Measurements from ENCODE around the gene KIDINS220.

Gene KIDINS220

DNA sequence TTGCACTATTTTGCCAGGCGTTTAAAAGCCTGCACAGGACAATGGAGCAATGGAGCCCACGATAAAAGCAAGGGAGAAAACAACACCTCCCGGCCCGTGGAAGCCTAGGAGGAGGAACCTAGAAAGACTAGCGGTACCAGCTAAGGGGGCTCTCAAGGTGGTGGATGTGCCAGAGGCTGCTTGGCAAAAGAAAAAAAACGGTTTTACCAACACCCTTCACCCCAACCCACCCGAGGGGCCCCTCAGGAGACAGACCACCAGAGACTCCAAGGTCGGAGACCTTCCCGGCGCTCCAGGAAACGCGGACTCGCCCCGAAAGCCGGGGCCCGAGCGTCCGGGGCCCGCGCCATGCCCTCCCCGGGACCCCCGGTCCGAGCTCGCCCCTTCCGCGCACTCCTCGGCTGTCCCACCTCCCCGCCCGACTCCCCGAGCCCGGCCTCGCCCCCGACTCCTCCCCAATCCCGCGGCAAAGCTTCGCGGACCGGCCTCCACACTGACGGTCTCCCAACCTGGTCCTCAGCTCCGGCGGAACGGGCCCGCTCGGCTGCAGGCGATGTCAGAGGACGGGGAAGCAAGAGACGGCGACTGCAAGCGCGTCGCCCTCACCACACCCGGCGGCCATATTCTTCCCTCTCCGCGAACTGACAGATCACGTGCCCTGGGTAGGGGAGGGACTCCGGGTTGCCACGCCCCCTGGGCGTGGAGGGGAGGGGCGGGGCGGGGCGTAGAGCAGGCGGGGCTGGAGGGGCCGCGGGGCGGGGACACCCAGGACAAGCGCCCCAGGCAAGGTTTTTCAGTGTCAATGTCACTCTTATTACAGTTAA, at the start of gene KIDINS220:
Gene KIDINS220, minus strand, starts transcription at position 643 of the 824 bp plus-strand sequence. CDS start 10,520 bp downstream, outside the sequence.
- peak; percentile 87 to 90 for DNase-seq

DNA sequence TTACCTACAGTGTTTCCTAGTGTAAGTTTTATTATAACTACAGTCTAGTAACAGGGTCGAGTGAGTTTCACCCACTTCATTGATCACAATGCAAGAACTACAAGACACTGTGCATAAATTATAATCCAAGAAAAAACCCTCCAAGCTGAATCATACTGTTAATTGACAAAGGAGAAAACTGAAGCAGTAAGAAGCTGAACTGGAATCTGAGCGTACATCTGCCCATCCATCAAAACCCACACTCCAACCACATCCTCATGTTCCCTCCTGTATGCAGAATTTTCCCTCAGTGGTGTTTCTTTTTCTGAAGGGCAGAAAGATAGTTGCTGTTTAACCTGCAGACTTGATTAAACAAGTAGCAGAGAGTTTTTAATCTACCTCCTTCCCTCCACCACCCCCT, 49.5 kb upstream of the KIDINS220 start:
- DNase-seq: no peak

DNA sequence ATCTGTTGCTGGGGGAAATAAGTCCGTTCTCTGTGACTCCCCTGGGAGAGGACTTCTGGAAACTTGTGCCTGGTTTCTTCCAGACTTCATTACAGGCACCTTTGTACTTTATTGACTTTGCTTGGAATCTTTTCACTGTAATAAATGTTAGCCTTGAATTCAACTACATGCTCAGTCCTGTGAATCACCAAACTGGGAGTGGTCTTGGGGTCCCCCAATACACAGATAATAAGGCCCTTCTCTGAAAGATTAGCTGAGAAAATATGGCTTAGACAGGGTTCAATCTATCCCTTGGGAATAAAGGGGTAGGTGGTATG, 48.7 kb upstream of the KIDINS220 start:
- DNase-seq: no peak

DNA sequence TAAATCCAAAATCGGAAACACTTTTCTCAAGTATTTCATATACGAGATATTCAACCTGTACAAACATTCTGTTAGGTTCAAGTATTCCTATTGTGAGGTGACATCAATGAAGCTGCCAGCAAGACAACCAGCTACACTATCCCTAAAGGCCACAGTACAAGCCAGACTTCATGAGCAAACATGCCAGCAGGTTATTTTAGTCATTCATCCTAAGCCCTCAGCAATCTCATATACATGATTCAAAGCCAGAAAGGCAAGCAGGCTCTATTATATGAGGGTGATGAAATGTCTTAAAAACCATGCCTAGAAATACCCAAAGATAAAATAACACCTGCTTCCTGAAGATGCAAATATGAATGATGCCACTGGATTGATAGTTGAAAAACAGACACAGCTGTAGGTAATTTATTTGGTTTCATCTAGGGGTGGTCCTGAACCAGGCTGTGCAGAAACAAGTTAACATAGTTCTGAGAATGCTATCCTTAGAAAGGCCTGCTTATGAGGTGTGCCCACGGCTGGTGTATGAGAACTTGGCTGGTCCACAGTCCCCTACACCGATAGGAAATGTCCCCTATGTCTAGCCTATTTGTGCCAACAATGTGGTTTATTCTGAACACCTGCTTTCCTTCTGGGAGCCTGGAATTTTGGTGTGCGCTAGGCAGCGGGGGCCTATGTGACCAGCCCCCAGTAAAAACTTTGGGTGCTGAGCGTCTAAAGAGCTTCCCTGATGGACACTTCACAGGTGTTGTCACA, 48.2 kb upstream of the KIDINS220 start:
- DNase-seq: no peak

DNA sequence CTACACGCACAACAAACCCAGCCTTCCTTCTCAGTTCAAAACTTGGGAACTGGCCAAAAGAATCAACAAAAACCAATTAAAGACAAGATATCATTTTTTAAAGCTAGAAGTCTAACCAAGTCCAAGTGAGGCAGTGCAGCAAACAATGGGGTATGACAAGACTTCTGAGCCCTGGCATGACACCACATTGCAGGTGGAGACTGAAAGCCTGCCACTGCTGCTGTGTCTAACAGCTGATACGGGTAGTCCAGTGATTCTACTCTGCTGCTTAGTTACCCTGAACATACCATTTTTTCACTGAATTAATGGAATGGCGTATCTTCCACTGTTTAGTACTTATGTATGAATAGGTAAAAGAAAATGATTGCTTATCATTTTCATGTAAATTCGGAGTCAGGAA, 47.4 kb upstream of the KIDINS220 start:
- DNase-seq: no peak

DNA sequence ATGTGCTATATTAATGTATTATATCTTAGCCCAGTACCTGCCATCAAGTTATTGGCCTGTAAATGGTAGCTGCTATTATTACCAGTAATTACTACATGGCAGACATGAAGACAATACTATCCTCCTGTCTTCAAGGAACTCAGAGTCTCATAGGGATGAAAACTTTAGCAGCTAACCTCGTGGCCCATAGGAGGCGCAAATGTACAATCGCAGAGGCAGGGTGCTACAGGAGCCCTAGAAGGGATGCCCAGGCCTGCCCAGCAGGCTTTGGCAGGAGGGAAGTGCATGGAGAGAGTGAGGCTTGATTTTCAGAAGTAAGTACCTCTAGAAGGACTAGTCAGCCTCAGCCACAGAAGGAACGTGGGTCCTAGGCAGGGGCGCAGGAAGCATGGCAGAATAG, 44.7 kb upstream of the KIDINS220 start:
- no peak for DNase-seq

DNA sequence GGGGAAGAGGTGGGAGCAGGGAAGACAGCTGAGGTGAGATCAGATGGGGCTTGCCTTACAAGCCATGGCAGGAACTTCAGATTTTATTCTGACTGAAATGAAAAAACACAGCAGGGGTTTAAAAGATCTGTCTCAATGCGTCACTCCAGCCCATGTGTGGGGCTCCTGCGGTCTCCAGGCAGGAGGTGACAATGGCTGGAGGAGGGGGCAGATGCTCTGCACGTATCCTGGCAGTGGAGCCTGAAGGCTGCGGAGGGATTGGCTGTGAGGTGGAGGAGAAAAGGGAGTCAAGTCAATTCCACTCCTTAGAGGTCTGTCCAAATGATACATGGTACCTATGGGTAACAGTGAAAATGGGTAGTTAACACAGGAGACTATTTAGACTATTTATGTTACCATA, 40.5 kb upstream of the KIDINS220 start:
- DNase-seq: no peak

DNA sequence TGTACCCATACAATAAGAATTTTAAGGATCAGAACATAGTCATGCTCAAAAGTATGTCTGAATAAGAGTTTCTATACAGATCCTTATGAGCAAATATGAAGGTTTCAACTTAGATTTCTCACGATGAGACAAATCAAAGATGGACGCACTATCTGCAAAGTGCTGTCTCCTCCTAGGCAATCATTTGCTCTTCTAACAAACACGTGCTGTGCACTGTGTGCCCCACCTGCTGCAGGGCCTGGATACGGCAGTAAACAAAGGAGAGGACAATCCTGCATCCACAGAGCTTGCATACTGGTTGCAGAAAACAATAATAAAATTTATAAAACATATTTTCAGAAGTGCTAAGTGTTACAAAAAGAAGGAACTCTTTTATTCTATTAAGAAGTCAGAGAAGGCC, 39.9 kb upstream of the KIDINS220 start:
- no peak for DNase-seq

DNA sequence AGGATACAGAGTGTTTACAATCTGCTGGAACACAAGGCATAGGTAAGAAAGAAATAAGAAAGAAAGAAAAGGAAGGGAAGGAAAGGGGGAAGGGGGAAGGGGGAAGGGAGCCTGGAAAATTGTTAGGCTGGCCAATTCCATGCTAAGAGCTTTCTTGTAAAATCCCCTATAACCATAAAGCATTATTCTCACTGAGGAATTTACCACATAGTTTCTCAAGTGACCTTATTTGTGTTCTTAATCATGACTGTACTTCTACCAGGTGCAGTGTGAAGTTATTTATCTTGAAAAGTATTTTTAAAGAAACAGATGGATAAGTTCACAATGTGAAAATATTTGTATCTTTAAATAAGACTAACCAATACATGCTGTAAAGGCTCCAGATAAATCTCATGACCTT, 39.2 kb upstream of the KIDINS220 start:
- no peak for DNase-seq

DNA sequence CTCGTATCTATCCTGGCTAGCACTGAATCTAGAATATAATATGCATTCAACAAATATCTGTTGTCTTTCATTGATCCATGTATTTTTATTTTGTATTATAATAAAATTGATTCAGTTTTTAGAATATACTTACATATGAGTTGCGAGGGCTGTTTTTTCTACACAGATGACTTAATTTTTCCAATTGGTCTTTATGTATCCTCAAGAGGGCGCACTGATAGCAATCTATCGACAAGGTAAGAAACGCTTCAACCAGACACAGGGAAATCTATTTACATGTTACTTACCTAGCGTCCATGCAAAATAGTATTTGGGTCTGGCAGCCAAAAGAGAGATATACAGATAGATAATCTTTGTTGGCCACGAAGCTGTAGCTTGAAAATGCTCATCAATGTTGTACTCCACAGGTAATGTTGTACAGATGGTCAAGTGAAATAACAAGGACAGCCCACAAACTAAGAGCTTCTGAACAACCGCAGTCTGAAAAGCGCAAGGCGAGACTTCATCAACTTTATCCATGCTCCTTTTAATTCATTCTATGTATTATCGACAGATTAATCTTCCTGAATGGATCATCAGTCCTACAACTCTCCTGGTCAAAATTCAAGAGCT, 35.5 kb upstream of the KIDINS220 start:
- DNase-seq: peak in 1 of 2 donors; percentile 18

DNA sequence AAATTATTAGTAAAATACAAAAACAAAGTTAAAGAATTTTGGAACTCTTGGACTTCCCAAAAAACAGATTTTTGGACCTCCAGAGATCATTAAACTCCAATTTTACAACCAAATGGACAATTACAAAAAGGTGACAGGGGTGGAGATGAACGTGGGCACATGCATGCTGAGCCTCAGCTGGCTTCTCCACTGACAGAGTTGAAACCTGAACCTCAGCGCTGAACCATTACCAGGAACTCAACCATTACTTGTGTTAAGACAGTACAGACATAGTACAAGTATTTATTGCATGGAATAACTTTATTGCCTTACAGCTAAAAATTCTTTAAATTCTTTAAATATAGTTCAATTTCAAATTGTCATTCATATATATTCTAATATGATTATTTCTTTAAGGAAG, 33.0 kb upstream of the KIDINS220 start:
- no peak for DNase-seq

DNA sequence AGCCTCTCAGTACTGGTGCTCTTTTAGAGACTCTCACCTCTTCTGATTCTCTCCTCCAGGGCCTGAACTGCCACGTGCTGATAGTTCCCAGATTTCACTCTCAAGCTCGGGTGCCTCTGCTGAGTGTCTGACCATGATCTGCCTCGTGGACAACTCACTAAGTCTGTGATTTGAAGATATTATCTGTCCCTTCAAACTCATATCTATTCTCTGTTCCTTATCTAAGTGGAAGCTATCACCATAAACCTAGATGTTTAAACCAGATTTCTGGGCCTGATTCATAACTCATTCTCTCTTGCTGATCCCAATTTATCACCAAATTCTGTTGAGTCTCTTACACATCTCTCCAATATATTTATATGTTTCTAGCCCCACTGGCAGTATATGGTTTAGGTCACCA, 29.9 kb upstream of the KIDINS220 start:
- DNase-seq: no peak

DNA sequence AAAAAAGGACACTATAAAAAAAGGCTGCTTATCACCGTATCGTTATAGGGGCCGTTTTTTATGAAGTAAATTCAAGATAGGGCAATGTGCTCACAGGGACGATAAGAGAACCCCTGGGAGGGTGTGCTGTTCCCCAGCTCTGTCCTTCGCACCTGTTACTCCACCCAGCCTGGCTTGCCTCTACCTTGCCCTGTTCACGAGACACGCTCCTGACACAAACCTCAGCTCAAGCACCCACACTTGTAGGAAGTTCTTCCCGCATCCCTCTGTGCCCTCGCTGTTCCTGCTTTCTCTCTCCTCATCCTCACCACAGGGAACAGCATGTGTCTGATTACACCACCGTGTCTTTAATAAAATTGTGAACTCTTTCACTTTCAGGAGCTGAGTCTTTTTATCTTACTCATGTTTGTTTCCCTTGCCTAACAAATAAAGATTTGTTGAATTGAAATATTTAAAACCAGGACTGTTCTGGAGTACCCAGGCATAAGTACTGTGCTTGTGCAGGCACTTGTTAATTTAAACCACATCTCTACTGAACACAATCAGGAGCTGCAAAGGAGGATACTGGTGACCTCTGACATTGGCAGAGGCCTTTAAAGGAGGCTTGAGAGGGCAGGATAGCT, 26.0 kb upstream of the KIDINS220 start:
- DNase-seq: no peak

DNA sequence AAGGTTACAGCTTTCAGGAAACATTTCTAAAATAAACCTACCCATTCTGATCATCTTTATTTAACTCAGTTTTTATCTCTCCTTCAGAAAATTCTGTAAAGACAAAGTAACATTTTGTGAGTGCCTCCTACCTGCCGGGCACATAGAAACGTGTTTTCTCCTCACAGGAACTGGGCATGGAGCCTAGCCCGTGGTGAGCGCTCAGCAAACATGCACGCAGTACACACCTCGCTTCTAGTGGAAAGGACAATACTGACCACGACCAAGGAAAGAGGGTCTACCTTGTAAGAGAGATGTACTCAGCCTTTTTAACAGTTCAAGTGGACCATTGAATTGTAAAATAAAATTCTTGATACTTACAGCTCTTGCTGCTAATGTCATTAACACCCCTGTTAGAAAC, 24.8 kb upstream of the KIDINS220 start:
- no peak for DNase-seq

DNA sequence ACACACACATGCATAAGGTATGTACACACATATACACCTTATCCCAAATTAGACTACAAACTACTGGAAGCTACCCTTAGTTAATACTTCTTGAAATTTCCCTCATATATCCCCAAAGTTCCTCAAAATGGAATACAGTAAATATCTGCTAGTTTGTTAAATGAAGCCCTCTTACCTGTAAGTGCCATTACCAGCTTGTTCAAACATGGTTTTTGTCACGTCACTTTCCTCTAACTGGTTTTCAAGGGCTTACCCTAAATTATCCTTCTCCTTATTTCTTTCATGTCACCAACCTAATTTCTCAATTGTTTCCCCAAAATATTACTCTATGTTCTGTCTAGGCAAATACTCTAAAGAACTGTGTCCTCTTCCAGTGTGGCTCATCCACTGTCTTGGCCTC, 24.4 kb upstream of the KIDINS220 start:
- no peak for DNase-seq

DNA sequence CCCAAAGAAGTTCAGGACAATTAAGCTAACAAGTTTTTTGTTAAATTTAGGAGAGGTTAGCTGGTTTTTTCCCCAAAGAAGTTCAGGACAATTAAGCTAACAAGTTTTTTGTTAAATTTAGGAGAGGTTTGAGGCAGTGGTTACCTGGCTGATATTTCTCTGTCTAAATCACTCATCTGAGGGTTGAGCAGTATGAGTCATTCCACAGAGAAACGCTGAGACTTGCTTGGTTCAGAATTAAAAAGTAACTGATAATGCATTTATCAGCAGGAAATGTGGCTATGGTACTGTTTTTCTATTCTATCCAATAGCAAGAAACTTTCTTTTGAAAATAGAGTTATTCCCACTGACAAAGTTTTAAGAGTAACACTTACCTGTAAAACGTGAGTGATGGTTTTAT, 22.8 kb upstream of the KIDINS220 start:
- DNase-seq: no peak

DNA sequence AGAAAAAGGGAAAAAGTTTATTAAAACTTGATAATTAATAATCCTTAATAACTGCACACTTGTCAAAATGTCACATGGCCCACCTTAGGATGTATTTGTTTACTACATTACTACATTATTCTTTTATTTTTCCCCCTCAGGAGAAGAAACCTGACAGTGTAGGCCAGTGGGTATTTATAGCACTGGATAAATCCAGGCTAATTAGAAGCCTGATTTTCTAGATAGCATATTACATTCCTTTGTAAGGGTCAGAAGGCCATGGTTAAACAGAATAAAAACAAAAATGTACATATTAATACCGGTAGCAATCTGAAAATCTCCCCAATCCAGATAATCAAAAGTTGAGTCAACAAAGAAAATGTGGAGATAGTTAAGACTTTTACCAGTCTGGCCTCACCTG, 21.5 kb upstream of the KIDINS220 start:
- no peak for DNase-seq

DNA sequence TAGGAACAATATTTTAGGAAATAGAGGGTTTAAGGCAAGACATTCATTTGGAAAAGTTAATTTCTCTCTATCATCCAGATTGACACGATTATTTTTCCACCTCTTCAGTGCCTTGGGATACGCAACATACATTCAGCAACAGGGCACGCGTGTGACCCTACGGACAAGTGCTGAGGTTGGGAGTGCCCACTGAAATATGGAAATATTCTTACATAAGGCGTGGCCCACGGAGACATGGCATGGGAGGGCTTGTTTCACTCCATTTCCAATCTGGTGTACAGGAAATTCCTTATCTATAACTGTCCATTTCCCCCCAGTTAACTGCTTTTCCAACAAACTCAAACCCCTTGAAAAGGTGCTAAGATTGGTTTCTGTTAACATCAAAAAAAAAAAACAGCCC, 20.9 kb upstream of the KIDINS220 start:
- no peak for DNase-seq

DNA sequence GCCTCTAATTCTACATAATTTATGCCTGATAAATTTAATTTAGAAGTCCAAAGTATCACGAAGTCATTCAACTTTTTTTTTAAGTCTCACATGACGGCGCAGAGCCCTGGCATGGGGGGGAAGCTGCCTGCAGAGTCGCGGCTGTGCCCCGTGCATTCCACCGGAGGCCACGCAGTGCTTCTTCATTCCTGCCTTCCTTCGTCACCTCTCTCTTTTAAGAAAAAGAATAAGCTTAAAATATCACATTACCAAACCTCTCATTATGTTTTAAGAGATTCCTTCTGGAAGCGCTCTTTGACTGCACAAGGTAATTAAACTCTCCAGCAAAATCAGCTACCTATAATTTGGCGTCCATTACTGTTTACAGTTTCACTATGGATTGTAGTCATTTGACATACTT, 20.3 kb upstream of the KIDINS220 start:
- DNase-seq: no peak

DNA sequence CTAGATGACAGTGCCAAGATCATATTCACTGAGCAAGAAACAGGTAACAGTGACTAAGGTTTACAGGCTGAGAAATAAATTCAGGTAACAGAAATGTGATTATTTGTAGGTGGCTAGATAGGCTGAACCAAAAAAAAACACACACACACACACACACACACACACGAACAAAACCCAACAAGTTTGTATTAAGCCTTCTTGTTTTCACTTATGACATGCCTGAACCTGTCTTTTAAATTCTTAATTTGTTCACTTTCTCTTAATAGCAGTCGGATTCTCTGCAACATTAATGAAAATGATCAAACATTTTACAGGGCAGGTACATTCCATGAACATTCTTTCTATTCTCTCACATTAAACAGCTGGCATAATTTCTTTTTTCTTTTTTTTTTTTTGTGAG, 18.8 kb upstream of the KIDINS220 start:
- DNase-seq: no peak

DNA sequence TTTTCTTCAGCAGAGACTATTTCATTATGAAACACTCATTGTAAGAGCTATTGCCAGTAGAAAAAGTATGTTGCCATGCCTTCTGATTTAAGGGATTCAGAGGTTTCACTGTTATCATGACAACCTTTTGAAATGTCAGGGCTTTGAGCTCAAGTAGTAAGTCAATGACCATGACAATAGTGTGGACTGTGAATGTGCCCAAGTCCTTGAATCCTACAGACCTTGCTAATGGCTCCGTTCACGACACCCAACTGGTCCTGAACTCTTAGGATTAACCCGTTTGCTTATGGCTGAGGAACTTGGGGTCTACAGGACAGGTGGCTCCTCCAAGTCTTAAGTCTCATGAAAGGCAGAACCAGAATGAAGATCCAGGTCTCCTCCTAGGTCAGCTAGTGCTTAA, 17.6 kb upstream of the KIDINS220 start:
- DNase-seq: no peak

DNA sequence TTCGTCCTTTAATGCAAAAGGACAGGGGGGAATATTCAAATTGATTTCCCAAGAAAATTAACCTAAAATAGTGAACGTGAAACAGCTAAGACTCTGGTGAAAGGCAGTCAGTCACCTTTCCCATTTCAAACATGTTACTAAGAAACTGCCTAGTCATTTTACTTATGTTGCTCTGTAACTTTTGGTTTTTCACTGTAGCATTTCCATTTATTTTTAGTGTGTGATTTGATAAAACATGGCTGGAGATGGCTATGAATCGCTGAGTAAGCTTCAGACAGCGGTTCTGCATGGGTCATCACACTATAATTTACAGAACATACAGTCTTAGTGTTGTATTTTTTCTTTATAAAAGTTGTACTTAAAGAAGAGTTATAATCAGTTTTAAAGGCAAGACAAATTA, 16.0 kb upstream of the KIDINS220 start:
- DNase-seq: no peak

DNA sequence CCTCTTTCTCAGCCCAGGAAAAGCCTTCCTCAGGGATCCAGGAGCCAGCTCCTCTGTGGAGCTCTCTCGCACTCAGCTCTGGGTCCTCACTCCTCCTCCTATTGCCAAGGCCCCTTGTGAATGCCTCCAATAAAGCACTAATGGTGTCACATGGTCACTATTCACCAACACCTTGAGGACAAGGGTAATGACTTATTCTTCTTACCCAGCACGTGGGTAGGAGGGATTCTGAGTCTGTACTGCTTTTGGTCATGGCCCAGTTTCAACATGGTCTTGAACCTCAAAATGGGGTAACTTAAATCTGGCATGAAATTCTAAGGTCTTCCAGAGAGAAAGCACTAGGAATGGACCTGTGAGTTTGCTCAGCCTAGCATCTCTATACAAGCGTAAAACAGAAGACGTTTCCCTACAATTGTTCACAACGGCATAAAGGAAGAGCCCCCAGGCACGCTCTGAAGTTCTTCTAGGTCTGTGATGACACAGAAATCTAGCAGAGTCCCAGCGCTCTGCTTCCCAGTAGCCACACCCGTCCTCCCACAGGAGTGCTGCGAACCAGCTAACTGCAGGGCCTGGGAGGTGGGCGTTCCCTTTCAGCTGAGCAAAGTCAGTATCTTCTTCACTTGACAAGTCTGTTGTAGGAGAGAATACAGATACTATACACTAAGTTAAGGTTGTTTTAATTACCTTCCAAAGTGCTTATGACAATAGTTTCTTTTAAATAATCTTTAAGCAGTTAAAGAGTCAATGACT, 14.6 kb upstream of the KIDINS220 start:
- DNase-seq: no peak
